Jurkat, Clone E6-1 (cell line): Measurements from ENCODE around the gene GNAL.
A peak's percentile ranks its signal among the peaks of the same experiment; 100 is the strongest.
"Not testable (repeated sequence)": the region's sequence is repeated elsewhere in the genome, so short reads cannot be mapped to it uniquely, and the experiment has no call there.

Source experiments
- DNase-seq: peaks from one replicate; pipeline ENCODE4 v3.0.0-alpha.2; 2011; ENCODE audit warnings: low read depth, low spot score
- H3K4me3 ChIP-seq: 2 replicates; pipeline ENCODE4 v1.5.1; 2011; ENCODE audit warnings: mild to moderate bottlenecking, low read length, control low read depth, moderate library complexity

Gene GNAL

GRCh38 chr18:11667578-11667977 is 21.5 kb upstream of the GNAL start:
- H3K4me3 ChIP-seq: no peak overlapping the region
- no peak for DNase-seq

GRCh38 chr18:11668441-11669169 is 20.5 kb upstream of the GNAL start:
- no peak for DNase-seq
- no peak overlapping the region for H3K4me3 ChIP-seq

- no peak for DNase-seq
- H3K4me3 ChIP-seq: no peak overlapping the region
These were observed 19.7 kb upstream of the GNAL start for GRCh38 chr18:11669271-11669947.

GRCh38 chr18:11669948-11670275 is 19.2 kb upstream of the GNAL start:
- no peak overlapping the region for H3K4me3 ChIP-seq
- no peak for DNase-seq

GRCh38 chr18:11671156-11671555 is 17.9 kb upstream of the GNAL start:
- no peak for DNase-seq
- no peak overlapping the region for H3K4me3 ChIP-seq

- no peak overlapping the region for H3K4me3 ChIP-seq
- no peak for DNase-seq
These were observed 16.9 kb upstream of the GNAL start for GRCh38 chr18:11672198-11672597.

- H3K4me3 ChIP-seq: no peak overlapping the region
- DNase-seq: no peak
These were observed 16.1 kb upstream of the GNAL start for GRCh38 chr18:11672846-11673454.

- DNase-seq: no peak
- H3K4me3 ChIP-seq: no peak overlapping the region
These were observed 15.5 kb upstream of the GNAL start for GRCh38 chr18:11673560-11673959.

- no peak for DNase-seq
- H3K4me3 ChIP-seq: no peak overlapping the region
These were observed 14.9 kb upstream of the GNAL start for GRCh38 chr18:11674119-11674518.

- no peak for DNase-seq
These were observed 12.7 kb upstream of the GNAL start for GRCh38 chr18:11676386-11676785.

GRCh38 chr18:11676867-11677266 is 12.2 kb upstream of the GNAL start:
- DNase-seq: no peak
- H3K4me3 ChIP-seq: no peak overlapping the region

More at GRCh38 chr18:11676386-11676785, 12.7 kb upstream of the GNAL start:
- no peak overlapping the region for H3K4me3 ChIP-seq

GRCh38 chr18:11678211-11678610 is 10.9 kb upstream of the GNAL start:
- no peak for DNase-seq
- no peak overlapping the region for H3K4me3 ChIP-seq

GRCh38 chr18:11689669-11690565 is 853 bp downstream of the GNAL start:
- no peak overlapping the region for H3K4me3 ChIP-seq
- DNase-seq: peak; percentile 54

GRCh38 chr18:11690660-11691059 is 1.6 kb downstream of the GNAL start:
- DNase-seq: not testable (repeated sequence)

GRCh38 chr18:11695736-11696135 is 6.7 kb downstream of the GNAL start:
- H3K4me3 ChIP-seq: no peak overlapping the region
- no peak for DNase-seq

More at GRCh38 chr18:11690660-11691059, 1.6 kb downstream of the GNAL start:
- not testable (repeated sequence) for H3K4me3 ChIP-seq

- no peak for DNase-seq
- H3K4me3 ChIP-seq: no peak overlapping the region
These were observed 7.4 kb downstream of the GNAL start for GRCh38 chr18:11696451-11696850.

GRCh38 chr18:11700876-11701275 is 11.8 kb downstream of the GNAL start:
- no peak for DNase-seq

GRCh38 chr18:11710578-11710977 is 21.5 kb downstream of the GNAL start:
- H3K4me3 ChIP-seq: no peak overlapping the region
- no peak for DNase-seq

More at GRCh38 chr18:11700876-11701275, 11.8 kb downstream of the GNAL start:
- no peak overlapping the region for H3K4me3 ChIP-seq

- no peak for DNase-seq
- no peak overlapping the region for H3K4me3 ChIP-seq
These were observed 24.7 kb downstream of the GNAL start for GRCh38 chr18:11713756-11714155.
